HepG2 (cell line): ENCODE data around the gene ZNF644. TPM values are rescaled to one million over a fixed set of nuclear protein-coding genes. Genes with fewer than 3 reads are reported as not detected.

Experiments
- ATAC-seq: fragments of 200-7000 bp; cut with Tn5 transposase; 3 replicates; pipeline ENCODE4 v1.9.1; 2020; ENCODE audit warnings: mild to moderate bottlenecking, moderate library complexity
- BruUV-seq: library from RNA; stranded (reverse); fragments of 400-500 nt; replicated peaks from 2 replicates; lab custom pipeline; 2021; lab: Mats Ljungman, UMichigan
- CTCF ChIA-PET: fragments of 300-600 bp; formaldehyde crosslinking; extraction: SDS; loops from one replicate; lab custom pipeline; 2021; ENCODE audit warnings: low total read pairs, inconsistent platforms, low intra/inter-chr PET ratio; lab: Yijun Ruan, JAX
- POLR2A ChIA-PET: fragments of 350-600 bp; sonication (Branson Sonifier 250); formaldehyde crosslinking; loops from one replicate; lab custom pipeline; 2020; ENCODE audit warnings: antibody characterized with exemption, inconsistent platforms; lab: Yijun Ruan, JAX
- DNase-seq: peaks from one replicate; pipeline ENCODE4 v3.0.0-alpha.2; 2015; ENCODE audit warnings: low spot score
- FAIRE-seq: peaks from 3 replicates; lab custom pipeline; 2011; peaks lifted over from hg19 to GRCh38; lab: Jason Lieb, UNC
- H2AFZ ChIP-seq: one replicate; pipeline ENCODE4 v1.6.1; 2011; ENCODE audit warnings: low read length, inconsistent platforms
- H3K27ac ChIP-seq: fragments of 300-600 bp; 3 replicates; pipeline ENCODE4 v1.8.0; 2011; ENCODE audit warnings: mixed run types, mild to moderate bottlenecking, mixed read lengths, low read length, inconsistent platforms; ENCODE audit not compliant: insufficient read depth; ENCODE audit errors: extremely low read length
- H3K27me3 ChIP-seq, 2 experiments: fragments of 200-600 bp in 1 of 2; 2 replicates in 1 of 2; 3 replicates in 1 of 2; pipeline versions ENCODE4 v1.6.0 to v1.8.0; 2011; ENCODE audit warnings: low read length in 2 of 2, mild to moderate bottlenecking in 2 of 2, moderate library complexity in 2 of 2, inconsistent platforms in 1 of 2; ENCODE audit not compliant: insufficient read depth in 2 of 2, control insufficient read depth in 1 of 2
- H3K36me3 ChIP-seq, 2 experiments: fragments of 200-600 bp in 1 of 2; replicated peaks in 1 of 2; 2 replicates in 1 of 2; 3 replicates in 1 of 2; pipeline versions ENCODE4 v1.5.1 to v1.8.0; 2011; ENCODE audit warnings: low read length in 2 of 2, inconsistent platforms in 1 of 2; ENCODE audit not compliant: insufficient read depth in 2 of 2, control insufficient read depth in 1 of 2
- H3K4me1 ChIP-seq: 2 replicates; pipeline ENCODE4 v1.5.1; 2012; ENCODE audit warnings: low read length, inconsistent platforms; ENCODE audit not compliant: insufficient read depth
- H3K4me2 ChIP-seq: 2 replicates; pipeline ENCODE4 v1.6.0; 2011; ENCODE audit warnings: low read depth, low read length, inconsistent platforms
- H3K4me3 ChIP-seq, 3 experiments: fragments of 200-600 bp in 1 of 3; sonication (generic), shearing (Covaris generic) in 1 of 3; replicated peaks in 1 of 3; 2 replicates each; pipeline ENCODE4 v1.5.1; 2011 to 2016; ENCODE audit warnings: low read length in 3 of 3, inconsistent platforms in 2 of 3, low read depth in 2 of 3, mild to moderate bottlenecking in 2 of 3, control low read depth in 1 of 3, mixed read lengths in 1 of 3; ENCODE audit not compliant: insufficient read depth in 1 of 3
- H3K79me2 ChIP-seq: one replicate; pipeline ENCODE4 v1.6.1; 2011; ENCODE audit warnings: low read length, inconsistent platforms; ENCODE audit not compliant: insufficient read depth
- H3K9ac ChIP-seq: 2 replicates; pipeline ENCODE4 v1.6.0; 2011; ENCODE audit warnings: mild to moderate bottlenecking, low read depth, low read length, inconsistent platforms; ENCODE audit not compliant: insufficient read depth
- H3K9me3 ChIP-seq: 2 replicates; pipeline ENCODE4 v1.5.1; 2012; ENCODE audit warnings: mild to moderate bottlenecking, low read length
- H4K20me1 ChIP-seq: 2 replicates; pipeline ENCODE4 v1.6.0; 2011; ENCODE audit warnings: inconsistent platforms, mild to moderate bottlenecking, low read length, moderate library complexity; ENCODE audit not compliant: insufficient read depth
- KLF6 ChIP-seq: IDR thresholded peaks from 2 replicates; pipeline ENCODE4 v1.8.0; 2016; ENCODE audit warnings: missing biosample characterization, missing genetic modification reagents
- KMT2B ChIP-seq: IDR thresholded peaks from 2 replicates; pipeline ENCODE4 v1.6.1; 2016; ENCODE audit warnings: missing genetic modification reagents, missing compliant biosample characterization
- NFE2 ChIP-seq: sonication (generic); formaldehyde crosslinking; IDR thresholded peaks from 2 replicates; pipeline ENCODE4 v1.4.0; 2020; ENCODE audit warnings: missing genetic modification reagents
- TBP ChIP-seq: sonication (generic); formaldehyde crosslinking; IDR thresholded peaks from 2 replicates; pipeline ENCODE4 v1.5.0; 2020; ENCODE audit warnings: missing genetic modification reagents
- ZFP41 ChIP-seq: sonication (generic); formaldehyde crosslinking; IDR thresholded peaks from 2 replicates; pipeline ENCODE4 v1.4.0; 2020; ENCODE audit warnings: mild to moderate bottlenecking, missing genetic modification reagents, borderline replicate concordance
- ZIK1 ChIP-seq: sonication (generic); formaldehyde crosslinking; IDR thresholded peaks from 2 replicates; pipeline ENCODE4 v1.5.0; 2020; ENCODE audit warnings: mild to moderate bottlenecking, low read depth, missing genetic modification reagents, borderline replicate concordance
- ZNF550 ChIP-seq: sonication (generic); formaldehyde crosslinking; IDR thresholded peaks from 2 replicates; pipeline ENCODE4 v1.4.0; 2020; ENCODE audit warnings: mild to moderate bottlenecking, missing genetic modification reagents, borderline replicate concordance
- ZNF772 ChIP-seq: sonication (generic); formaldehyde crosslinking; IDR thresholded peaks from 2 replicates; pipeline ENCODE4 v1.5.0; 2020; ENCODE audit warnings: mild to moderate bottlenecking, missing genetic modification reagents
- WGBS: methylation state at CpG from one replicate; pipeline ENCODE4 v1.1.6; 2017; ENCODE audit warnings: low lambda C conversion rate; 5-methylcytosine and 5-hydroxymethylcytosine counted together
- in situ Hi-C: cut with HindIII; loops from 2 replicates; pipeline ENCODE4 v1.10.0; 2017; ENCODE audit warnings: low pct_unique_long_range_greater_than_20kb; ENCODE audit not compliant: extremely low pct_ligation_motif_present
- intact Hi-C: fragments of 100-400 bp; cut with micrococcal nuclease; formaldehyde crosslinking; loops from one replicate; pipeline ENCODE4 v1.10.0; 2022; ENCODE audit not compliant: unreplicated experiment
- polyA plus RNA-seq, 8 experiments: library from polyadenylated mRNA; depleted of rRNA in 3 of 8; stranded (reverse) in 7 of 8; unstranded in 1 of 8; fragments of >200 nt; fragmentation: Illumina TruSeq in 4 of 8; extraction: Trizol in 4 of 8; gene quantifications; 2 replicates each; pipeline versions ENCODE4 v1.2.1 to v1.2.3, GENCODE V29; 2011 to 2016; ENCODE audit warnings: low read depth in 4 of 8, missing spikeins in 1 of 8, mixed read lengths in 1 of 8; ENCODE audit not compliant: insufficient read depth in 1 of 8
- total RNA-seq, 5 experiments: library from RNA; depleted of rRNA; stranded (reverse); fragments of >200 nt; fragmentation: Illumina TruSeq; extraction: Trizol; gene quantifications; 2 replicates each; pipeline ENCODE4 v1.2.3, GENCODE V29; 2016; ENCODE audit warnings: low read depth in 1 of 5

ZNF644 gene
- total and polyA plus RNA-seq, 2 of the 13 experiments (the other 11 are each of a cell fraction or from before 2014, with no cell fraction given), result 17.7 to 51.7 TPM

DNA sequence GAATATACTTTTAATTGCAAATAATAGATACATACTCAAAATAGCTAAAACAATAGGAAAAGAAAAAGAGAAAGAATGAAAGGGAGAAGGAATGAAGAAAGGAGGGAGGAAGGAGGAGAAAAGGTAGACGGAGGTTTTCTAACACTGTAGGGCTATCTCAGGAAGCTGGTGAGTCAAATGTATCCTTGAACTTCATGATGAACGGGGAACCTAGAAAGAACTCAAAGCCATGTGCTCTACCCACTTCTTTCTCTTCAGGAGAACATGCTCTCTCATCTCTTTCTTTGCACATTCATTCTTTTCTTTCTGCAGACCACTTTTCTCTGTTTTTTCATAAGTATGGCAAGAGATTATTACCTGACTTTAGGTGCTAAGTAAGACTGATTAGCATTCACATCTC is 37.3 kb upstream of the ZNF644 start:
- Histone ChIP-seq H3K4me2 (no peak overlapping the region), H3K4me1 (no peaks in the 10 kb centered on the region), H3K79me2 (no peaks in the 10 kb centered on the region), H3K36me3 (no peaks in the 10 kb centered on the region), H4K20me1 (no peaks in the 10 kb centered on the region), H2AFZ (no peak overlapping the region), H3K27me3 (no peaks in the 10 kb centered on the region), H3K27ac (no peak overlapping the region), H3K4me3 (no peak overlapping the region), H3K9me3 (no peaks in the 10 kb centered on the region), H3K9ac (no peak overlapping the region)
- DNase-seq (no peak), FAIRE-seq (no peak), ATAC-seq (no peak)
- 8% methylated on average over 2 of the region's 2 CpGs for WGBS
- CTCF ChIA-PET, result no interaction called here
- intact Hi-C loops (no loop called here), in situ Hi-C loops (no loop called here)
- POLR2A ChIA-PET, result no interaction called here
- no TSS peak for BruUV-seq
- TF ChIP-seq KMT2B (CRISPR knock-in tag) (no peak), ZNF772 (CRISPR knock-in tag) (no peak), KLF6 (no peak), TBP (CRISPR knock-in tag) (no peak), ZNF550 (CRISPR knock-in tag) (no peak), ZFP41 (no peak)

DNA sequence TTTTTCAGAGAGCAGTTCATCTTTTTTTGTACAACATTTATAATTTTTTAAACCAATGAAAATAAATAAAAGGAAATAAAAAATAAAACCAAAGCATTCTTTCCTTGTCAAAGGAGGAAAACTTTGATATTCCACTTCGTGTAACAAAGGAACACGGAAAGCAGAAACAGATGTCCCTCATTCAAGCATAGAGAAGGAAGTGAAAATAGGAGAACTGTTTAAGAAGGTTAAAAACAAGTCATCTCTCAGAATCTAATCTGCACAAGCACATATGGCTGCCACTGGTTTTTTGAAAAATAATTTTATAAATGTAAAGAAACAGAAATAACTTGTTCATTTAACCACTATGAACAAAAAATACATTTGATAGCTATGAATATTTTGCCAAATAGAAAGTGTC is 35.9 kb upstream of the ZNF644 start:
- no peaks in the 10 kb centered on the region for H3K27me3 ChIP-seq
- no peaks in the 10 kb centered on the region for H3K36me3 ChIP-seq
- WGBS, result 31% methylated on average over 2 of the region's 2 CpGs
- no peaks in the 10 kb centered on the region for H3K79me2 ChIP-seq
- ATAC-seq, result no peak
- intact Hi-C loops, result no loop called here
- no peak overlapping the region for H2AFZ ChIP-seq
- H3K4me1 ChIP-seq, result no peaks in the 10 kb centered on the region
- no peak overlapping the region for H3K27ac ChIP-seq
- no peak overlapping the region for H3K9ac ChIP-seq
- in situ Hi-C loops, result no loop called here
- no TSS peak for BruUV-seq
- H3K4me3 ChIP-seq, result no peak overlapping the region
- H4K20me1 ChIP-seq, result no peaks in the 10 kb centered on the region
- POLR2A ChIA-PET, result no interaction called here
- TF ChIP-seq ZIK1 (CRISPR knock-in tag), result no peak
- TF ChIP-seq NFE2 (CRISPR knock-in tag), result no peak
- CTCF ChIA-PET, result no interaction called here
- DNase-seq, result no peak
- H3K4me2 ChIP-seq, result no peak overlapping the region
- no peak for FAIRE-seq
- H3K9me3 ChIP-seq, result no peaks in the 10 kb centered on the region
